NT2/D1 (cell line): ENCODE measurements around the gene MT1A.
"Not testable (repeated sequence)": the region's sequence is repeated elsewhere in the genome, so short reads cannot be mapped to it uniquely, and the experiment has no call there.

ENCODE experiments used
- DNase-seq: peaks from one replicate; pipeline ENCODE4 v3.0.0-alpha.2; 2011; ENCODE audit warnings: low read depth, low spot score
- H3K27me3 ChIP-seq: 2 replicates; pipeline ENCODE4 v1.6.0; 2011; ENCODE audit warnings: mild to moderate bottlenecking; ENCODE audit not compliant: insufficient read length, insufficient read depth
- H3K36me3 ChIP-seq: 2 replicates; pipeline ENCODE4 v1.6.1; 2011; ENCODE audit warnings: mild to moderate bottlenecking, low read length, mixed read lengths; ENCODE audit not compliant: insufficient read depth, insufficient read length
- H3K4me1 ChIP-seq: 2 replicates; pipeline ENCODE4 v1.5.1; 2011; ENCODE audit not compliant: insufficient read depth, insufficient read length
- H3K4me3 ChIP-seq: 2 replicates; pipeline ENCODE4 v1.5.1; 2011; ENCODE audit warnings: low read depth; ENCODE audit not compliant: insufficient read length
- H3K9ac ChIP-seq: 2 replicates; pipeline ENCODE4 v1.6.0; 2011; ENCODE audit warnings: low read depth; ENCODE audit not compliant: insufficient read length
- H3K9me3 ChIP-seq: 2 replicates; pipeline ENCODE4 v1.5.1; 2011; ENCODE audit warnings: mild to moderate bottlenecking, low read length; ENCODE audit not compliant: insufficient read depth
- SUZ12 ChIP-seq: IDR thresholded peaks from 2 replicates; pipeline ENCODE4 v1.6.1; 2011; ENCODE audit not compliant: insufficient read length, insufficient read depth; ENCODE audit errors: extremely low read depth
- YY1 ChIP-seq: IDR thresholded peaks from 2 replicates; pipeline ENCODE4 v1.6.1; 2011; ENCODE audit not compliant: insufficient read length, insufficient read depth
- ZNF274 ChIP-seq: IDR thresholded peaks from 2 replicates; pipeline ENCODE4 v1.6.1; 2011; ENCODE audit warnings: mild to moderate bottlenecking, low read depth, low read length

Gene MT1A

GRCh38 chr16:56618138-56618537, 20.3 kb upstream of the MT1A start:
- no peaks in the 10 kb centered on the region for H3K9me3 ChIP-seq
- no peak overlapping the region for H3K4me3 ChIP-seq
- H3K9ac ChIP-seq = peak overlapping the region; percentile 77
- no peaks in the 10 kb centered on the region for H3K36me3 ChIP-seq
- no peak for DNase-seq
- TF ChIP-seq YY1 (no peak), SUZ12 (no peak), ZNF274 (no peak)
- peaks cover 9% of the 10 kb centered on the region for H3K4me1 ChIP-seq
- H3K27me3 ChIP-seq = peaks cover 33% of the 10 kb centered on the region

GRCh38 chr16:56620339-56620897, 18.0 kb upstream of the MT1A start:
- TF ChIP-seq ZNF274 = no peak
- TF ChIP-seq YY1 = no peak
- TF ChIP-seq SUZ12 = no peak
- peaks cover 40% of the 10 kb centered on the region for H3K27me3 ChIP-seq
- no peaks in the 10 kb centered on the region for H3K9me3 ChIP-seq
- no peak for DNase-seq
- no peak overlapping the region for H3K9ac ChIP-seq
- no peaks in the 10 kb centered on the region for H3K36me3 ChIP-seq
- no peak overlapping the region for H3K4me3 ChIP-seq
- H3K4me1 ChIP-seq = peaks cover 9% of the 10 kb centered on the region

- peaks cover 41% of the 10 kb centered on the region for H3K27me3 ChIP-seq
Measured at GRCh38 chr16:56621665-56622445, 16.6 kb upstream of the MT1A start.

GRCh38 chr16:56623184-56623583, 15.3 kb upstream of the MT1A start:
- peaks cover 10% of the 10 kb centered on the region for H3K36me3 ChIP-seq
- H3K27me3 ChIP-seq = peaks cover 28% of the 10 kb centered on the region
- H3K9ac ChIP-seq, DNase-seq, H3K4me1 ChIP-seq, H3K4me3 ChIP-seq, H3K9me3 ChIP-seq: not testable (repeated sequence)

More at GRCh38 chr16:56621665-56622445, 16.6 kb upstream of the MT1A start:
- H3K9ac ChIP-seq, H3K9me3 ChIP-seq, H3K4me3 ChIP-seq, DNase-seq: not testable (repeated sequence)
- Histone ChIP-seq H3K36me3 (peaks cover 10% of the 10 kb centered on the region), H3K4me1 (peaks cover 12% of the 10 kb centered on the region)

GRCh38 chr16:56623637-56624036, 14.8 kb upstream of the MT1A start:
- Histone ChIP-seq H3K4me3 (no peak overlapping the region), H3K9ac (no peak overlapping the region), H3K27me3 (peaks cover 24% of the 10 kb centered on the region), H3K4me1 (peaks cover 8% of the 10 kb centered on the region), H3K9me3 (no peaks in the 10 kb centered on the region), H3K36me3 (peaks cover 10% of the 10 kb centered on the region)
- TF ChIP-seq SUZ12 (no peak), ZNF274 (no peak), YY1 (no peak)
- no peak for DNase-seq

- H3K27me3 ChIP-seq = peaks cover 31% of the 10 kb centered on the region
- no peaks in the 10 kb centered on the region for H3K9me3 ChIP-seq
- peak within 1 kb of the TSS; percentile 67 for H3K4me3 ChIP-seq
- TF ChIP-seq ZNF274 (no peak), YY1 (no peak), SUZ12 (no peak)
- H3K4me1 ChIP-seq = peaks cover 8% of the 10 kb centered on the region
- peak within 1 kb of the TSS; percentile 90 for H3K9ac ChIP-seq
- no peak for DNase-seq
- peaks cover 10% of the 10 kb centered on the region for H3K36me3 ChIP-seq
Measured at GRCh38 chr16:56625140-56625942, 13.1 kb upstream of the MT1A start, which contains the start of gene MT1E. MT1E (plus strand) TSS chr16:56625781; CDS start chr16:56625852, 71 bp downstream.

GRCh38 chr16:56625943-56626654, 12.4 kb upstream of the MT1A start:
- peaks cover 10% of the 10 kb centered on the region for H3K36me3 ChIP-seq
- H3K4me1 ChIP-seq = peaks cover 8% of the 10 kb centered on the region
- no peaks in the 10 kb centered on the region for H3K9me3 ChIP-seq
- peaks cover 39% of the 10 kb centered on the region for H3K27me3 ChIP-seq
- TF ChIP-seq ZNF274 (no peak), YY1 (no peak), SUZ12 (no peak)
- H3K9ac ChIP-seq = peak overlapping the region; percentile 90
- H3K4me3 ChIP-seq = peak overlapping the region; percentile 67
- no peak for DNase-seq
